GM21576 (cell line): ENCODE results near the gene MEGF11.

ENCODE experiments used
- ATAC-seq: cut with Tn5 transposase; IDR thresholded peaks from one replicate; pipeline ENCODE4 v1.9.1; 2021; ENCODE audit warnings: mild to moderate bottlenecking, moderate library complexity; ENCODE audit not compliant: unreplicated experiment

Gene MEGF11

GRCh38 chr15:66253418-66254088 lies at the start of gene MEGF11:
MEGF11 (minus strand) TSS chr15:66253750; CDS start chr15:66128403, 125,347 bp downstream.
- no peak for ATAC-seq

GRCh38 chr15:66302489-66303278 lies 49.1 kb upstream of the MEGF11 start:
- ATAC-seq: no peak

GRCh38 chr15:66298803-66299251 lies 45.3 kb upstream of the MEGF11 start:
- no peak for ATAC-seq

GRCh38 chr15:66296186-66296585 lies 42.6 kb upstream of the MEGF11 start:
- no peak for ATAC-seq

- no peak for ATAC-seq
Observed at GRCh38 chr15:66294932-66295235, 41.3 kb upstream of the MEGF11 start.

- ATAC-seq: peak; percentile 10
Observed at GRCh38 chr15:66294157-66294931, 40.8 kb upstream of the MEGF11 start.

GRCh38 chr15:66293419-66294156 lies 40.0 kb upstream of the MEGF11 start, which contains the start of gene DIS3L:
DIS3L (plus strand) TSS chr15:66293568; CDS start chr15:66293597, 29 bp downstream.
- ATAC-seq: peak; percentile 48

GRCh38 chr15:66292571-66293418 lies 39.2 kb upstream of the MEGF11 start:
- no peak for ATAC-seq

GRCh38 chr15:66291816-66292570 lies 38.4 kb upstream of the MEGF11 start:
- no peak for ATAC-seq

GRCh38 chr15:66290518-66290917 lies 37.0 kb upstream of the MEGF11 start:
- no peak for ATAC-seq

- no peak for ATAC-seq
Observed at GRCh38 chr15:66290007-66290406, 36.5 kb upstream of the MEGF11 start.

GRCh38 chr15:66288551-66289185 lies 35.1 kb upstream of the MEGF11 start:
- no peak for ATAC-seq

GRCh38 chr15:66288093-66288492 lies 34.5 kb upstream of the MEGF11 start:
- no peak for ATAC-seq

GRCh38 chr15:66287461-66288057 lies 34.0 kb upstream of the MEGF11 start:
- no peak for ATAC-seq

GRCh38 chr15:66285533-66286280 lies 32.2 kb upstream of the MEGF11 start:
- ATAC-seq: no peak

GRCh38 chr15:66284271-66284670 lies 30.7 kb upstream of the MEGF11 start:
- no peak for ATAC-seq

- no peak for ATAC-seq
Observed at GRCh38 chr15:66278671-66279070, 25.1 kb upstream of the MEGF11 start.

GRCh38 chr15:66278056-66278455 lies 24.5 kb upstream of the MEGF11 start:
- no peak for ATAC-seq
